PC-3 (cell line): Measurements from ENCODE around the gene PRSS35. TPM values are rescaled to one million over a fixed set of nuclear protein-coding genes. Genes with fewer than 3 reads are reported as not detected.

ENCODE experiments used
- ATAC-seq: fragments of 200-7000 bp; cut with Tn5 transposase; 2 replicates; pipeline ENCODE4 v1.9.1; 2020; ENCODE audit warnings: mild to moderate bottlenecking, moderate library complexity
- Bru-seq: library from RNA; stranded (reverse); fragments of 400-500 nt; gene quantifications from one replicate; lab custom pipeline; 2021; lab: Mats Ljungman, UMichigan
- BruChase-seq, 2 experiments: library from RNA; stranded (reverse); fragments of 400-500 nt; gene quantifications; one replicate each; lab custom pipeline; 2021; lab: Mats Ljungman, UMichigan
- BruUV-seq: library from RNA; stranded (reverse); fragments of 400-500 nt; replicated peaks from 2 replicates; lab custom pipeline; 2021; lab: Mats Ljungman, UMichigan
- CTCF ChIA-PET: fragments of 300-600 bp; sonication (Branson Sonifier 250); formaldehyde crosslinking; loops from one replicate; lab custom pipeline; 2022; ENCODE audit warnings: antibody characterized with exemption; lab: Charles Lee
- POLR2A ChIA-PET: fragments of 300-600 bp; sonication (Branson Sonifier 250); formaldehyde crosslinking; loops from one replicate; lab custom pipeline; 2022; ENCODE audit warnings: antibody characterized with exemption; ENCODE audit not compliant: unreplicated experiment; lab: Charles Lee
- DNase-seq: peaks from one replicate; pipeline ENCODE4 v3.0.0-alpha.2; 2015
- H2AFZ ChIP-seq: fragments of 300-600 bp; sonication (generic); 2 replicates; pipeline ENCODE4 v1.6.0; 2016; ENCODE audit warnings: antibody characterized with exemption, low read length
- H3F3A ChIP-seq: fragments of 300-600 bp; sonication (generic); one replicate; pipeline ENCODE4 v1.6.0; 2017; ENCODE audit warnings: antibody characterized with exemption, low read length, control low read depth, mild to moderate bottlenecking; ENCODE audit not compliant: unreplicated experiment
- H3K27ac ChIP-seq: fragments of 300-600 bp; sonication (generic); 2 replicates; pipeline ENCODE4 v1.5.1; 2016; ENCODE audit warnings: mild to moderate bottlenecking, low read length
- H3K27me3 ChIP-seq: fragments of 300-600 bp; sonication (generic); 2 replicates; pipeline ENCODE4 v1.6.1; 2016; ENCODE audit warnings: low read length, mixed read lengths
- H3K36me3 ChIP-seq: fragments of 300-600 bp; sonication (generic); 2 replicates; pipeline ENCODE4 v1.6.1; 2016; ENCODE audit warnings: low read depth, mixed run types, low read length, mixed read lengths
- H3K4me1 ChIP-seq: fragments of 300-600 bp; sonication (generic); 2 replicates; pipeline ENCODE4 v1.5.1; 2016; ENCODE audit warnings: low read length; ENCODE audit not compliant: insufficient read depth
- H3K4me2 ChIP-seq: fragments of 300-600 bp; sonication (generic); 2 replicates; pipeline ENCODE4 v1.6.0; 2016; ENCODE audit warnings: low read length
- H3K4me3 ChIP-seq: fragments of 300-600 bp; sonication (generic); 2 replicates; pipeline ENCODE4 v1.5.1; 2016; ENCODE audit warnings: mild to moderate bottlenecking, low read length, mixed read lengths
- H3K79me2 ChIP-seq: fragments of 300-600 bp; sonication (generic); 2 replicates; pipeline ENCODE4 v1.6.1; 2017; ENCODE audit warnings: low read length, mixed read lengths
- H3K9ac ChIP-seq: fragments of 300-600 bp; sonication (generic); 2 replicates; pipeline ENCODE4 v1.6.0; 2016; ENCODE audit warnings: mild to moderate bottlenecking, low read length
- H3K9me2 ChIP-seq: fragments of 300-600 bp; sonication (generic); replicated peaks from 2 replicates; pipeline ENCODE4 v1.6.1; 2016; ENCODE audit warnings: mixed run types, low read length, mixed read lengths
- H3K9me3 ChIP-seq: fragments of 300-600 bp; sonication (generic); 2 replicates; pipeline ENCODE4 v1.6.1; 2016; ENCODE audit warnings: low read length, mixed read lengths
- H4K20me1 ChIP-seq: fragments of 300-600 bp; sonication (generic); 2 replicates; pipeline ENCODE4 v1.6.1; 2016; ENCODE audit warnings: low read length, mixed read lengths
- CTCF ChIP-seq: fragments of 300-600 bp; sonication (generic); conservative IDR thresholded peaks from 2 replicates; pipeline ENCODE4 v1.5.1; 2017; ENCODE audit warnings: antibody characterized with exemption, low read depth, mild to moderate bottlenecking, low read length
- EZH2 ChIP-seq: fragments of 300-600 bp; sonication (generic); IDR thresholded peaks from one replicate; pipeline ENCODE4 v1.6.1; 2017; ENCODE audit warnings: antibody characterized with exemption, mild to moderate bottlenecking, low read length; ENCODE audit not compliant: unreplicated experiment
- EZH2phosphoT487 ChIP-seq: fragments of 300-600 bp; sonication (generic); IDR thresholded peaks from 2 replicates; pipeline ENCODE4 v1.6.1; 2018; ENCODE audit warnings: mild to moderate bottlenecking, antibody characterized with exemption, low read length, borderline replicate concordance
- intact Hi-C: fragments of 100-400 bp; cut with micrococcal nuclease; formaldehyde crosslinking; loops from 2 replicates; pipeline ENCODE4 v1.9.0; 2023
- long read RNA-seq: library from polyadenylated mRNA; unstranded; transcript quantifications from one replicate; pipeline ENCODE4 v2.0.0, GENCODE V29; 2021; ENCODE audit not compliant: unreplicated experiment
- total RNA-seq: library from RNA; depleted of rRNA; stranded (reverse); fragments of >200 nt; gene quantifications from 2 replicates; pipeline ENCODE4 v1.2.3, GENCODE V29; 2014; rRNA removed

Gene PRSS35
- total RNA-seq (1.7 and 3.2 TPM in 2 replicates), Bru-seq, nascent RNA (percentile 42 among the genes with signal in this experiment), BruChase-seq, experiment 1, labeled RNA remaining after a 6-hour chase (percentile 74 among the genes with signal in this experiment), BruChase-seq, experiment 2, labeled RNA remaining after a 2-hour chase (percentile 54 among the genes with signal in this experiment)
- long read RNA-seq, transcript PRSS35-201 (2 exons, 2,440 nt), result major isoform, 9 of 9 reads
- long read RNA-seq, partial matches to known transcripts, result 0 of 9 reads
- long read RNA-seq, other reads (novel, unspliced or antisense), result 0 of 9 reads

- H3K79me2 ChIP-seq, result no peaks in the 10 kb centered on the region
- H3K9me3 ChIP-seq, result no peaks in the 10 kb centered on the region
- H3F3A ChIP-seq, result no peaks in the 10 kb centered on the region
- POLR2A ChIA-PET, result no interaction called here
- peaks cover 22% of the 10 kb centered on the region for H3K4me1 ChIP-seq
- H4K20me1 ChIP-seq, result no peaks in the 10 kb centered on the region
- H3K9me2 ChIP-seq, result no peaks in the 10 kb centered on the region
- DNase-seq, result peak; percentile 44
- H3K4me3 ChIP-seq, result peak within 1 kb of the TSS; percentile 66
- H3K9ac ChIP-seq, result peak within 1 kb of the TSS; percentile 43; the same call in 1 of the 2 replicates
- H3K27me3 ChIP-seq, result no peaks in the 10 kb centered on the region
- H3K4me2 ChIP-seq, result peak within 1 kb of the TSS; percentile 82
- no peak within 1 kb of the TSS for H3K27ac ChIP-seq
- peak within 1 kb of the TSS; percentile 93 for H2AFZ ChIP-seq
- H3K36me3 ChIP-seq, result no peaks in the 10 kb centered on the region
- ATAC-seq, result peak; percentile 82
- intact Hi-C loops, result loop anchor here (5.0 kb wide), 1 partner anchor 80 kb away; the partner anchor contains the start of gene ME1
- TF ChIP-seq CTCF (no peak; the same call in 1 of the 2 replicates), EZH2 (no peak), EZH2phosphoT487 (no peak)
- BruUV-seq, result no TSS peak
- CTCF ChIA-PET, result interaction anchor here (0.6 to 3.3 kb wide), 2 partner anchors 94 to 100 kb away, joined by 3 to 19 read pairs; no protein-coding TSS in a partner anchor
Measured at GRCh38 chr6:83511901-83512681, at the start of gene PRSS35. TSS of gene PRSS35 (plus strand) at chr6:83512534. CDS start at chr6:83523442, 10,908 bp downstream.

GRCh38 chr6:83463886-83464285 is 48.4 kb upstream of the PRSS35 start:
- Histone ChIP-seq H3K9me3 (no peaks in the 10 kb centered on the region), H2AFZ (no peak overlapping the region), H3K4me2 (peak overlapping the region; percentile 63), H4K20me1 (no peaks in the 10 kb centered on the region), H3K27ac (peak overlapping the region; percentile 93), H3K4me1 (peaks cover 51% of the 10 kb centered on the region), H3K27me3 (no peaks in the 10 kb centered on the region), H3F3A (peaks cover 10% of the 10 kb centered on the region), H3K4me3 (peak overlapping the region; percentile 33; the same call in 1 of the 2 replicates), H3K9ac (peak overlapping the region; percentile 58), H3K9me2 (no peaks in the 10 kb centered on the region), H3K36me3 (no peaks in the 10 kb centered on the region), H3K79me2 (no peaks in the 10 kb centered on the region)
- intact Hi-C loops, result loop anchor here (1.0 to 2.0 kb wide), 2 partner anchors 30 to 51 kb away; no protein-coding TSS in a partner anchor
- no TSS peak for BruUV-seq
- POLR2A ChIA-PET, result no interaction called here
- ATAC-seq, result peak; percentile 46
- TF ChIP-seq EZH2 (no peak), EZH2phosphoT487 (no peak), CTCF (no peak)
- CTCF ChIA-PET, result no interaction called here
- peak; percentile 81 for DNase-seq
